Lung (tissue), 12 donors: ENCODE measurements around the gene SEPTIN6. TPM values are rescaled to one million over a fixed set of nuclear protein-coding genes. Genes with fewer than 3 reads are reported as not detected.

Experiments used
- ATAC-seq: fragments of 200-7000 bp; cut with Tn5 transposase; one replicate; pipeline ENCODE4 v1.9.1; 2020; ENCODE audit warnings: moderate number of reproducible peaks; ENCODE audit not compliant: insufficient read depth, low FRiP score
- DNase-seq, 3 donors: peaks; one replicate each; pipeline ENCODE4 v3.0.0-alpha.2; 2013 to 2017
- H3K27ac ChIP-seq, 2 donors: one replicate each; pipeline ENCODE4 v1.5.1; 2013; ENCODE audit warnings: mild to moderate bottlenecking in 2 of 2, moderate library complexity in 2 of 2, control low read depth in 1 of 2, inconsistent platforms in 1 of 2, low read depth in 1 of 2, low read length in 1 of 2
- H3K27me3 ChIP-seq, 3 donors: one replicate each; pipeline ENCODE4 v1.5.1; 2013; ENCODE audit warnings: low read length in 2 of 3; ENCODE audit not compliant: control insufficient read depth in 3 of 3, insufficient read depth in 3 of 3
- H3K36me3 ChIP-seq, 4 donors: one replicate each; pipeline ENCODE4 v1.5.1; 2013; ENCODE audit warnings: low read length in 4 of 4, mild to moderate bottlenecking in 1 of 4, moderate library complexity in 1 of 4; ENCODE audit not compliant: control insufficient read depth in 4 of 4, insufficient read depth in 4 of 4
- H3K4me1 ChIP-seq, 5 donors: one replicate each; pipeline ENCODE4 v1.5.1; 2013; ENCODE audit warnings: low read length in 5 of 5, mild to moderate bottlenecking in 2 of 5, moderate library complexity in 1 of 5; ENCODE audit not compliant: control insufficient read depth in 5 of 5, insufficient read depth in 5 of 5
- H3K4me3 ChIP-seq: one replicate; pipeline ENCODE4 v1.5.1; 2013; ENCODE audit warnings: mild to moderate bottlenecking, control low read depth, moderate library complexity
- H3K9ac ChIP-seq, 2 donors: one replicate each; pipeline ENCODE4 v1.5.1; 2013; ENCODE audit warnings: low read length in 2 of 2, control low read depth in 1 of 2; ENCODE audit not compliant: insufficient read depth in 1 of 2
- H3K9me3 ChIP-seq, 4 donors: one replicate each; pipeline ENCODE4 v1.5.1; 2013; ENCODE audit warnings: low read length in 3 of 4, mild to moderate bottlenecking in 1 of 4, moderate library complexity in 1 of 4; ENCODE audit not compliant: control insufficient read depth in 4 of 4, insufficient read depth in 3 of 4
- WGBS, 2 donors: extraction: QIAGEN DNeasy Blood & Tissue Kit; methylation state at CpG; one replicate each; pipeline ENCODE4 v1.1.7; 2013; 5-methylcytosine and 5-hydroxymethylcytosine counted together
- polyA plus RNA-seq, 2 donors: library from polyadenylated mRNA; stranded (reverse); fragments of 200-250 nt; gene quantifications; one replicate each; pipeline ENCODE4 v1.2.1, GENCODE V29; 2013
- total RNA-seq, 2 donors: library from RNA; depleted of rRNA in 1 of 2; stranded (reverse); fragments of >200 nt in 1 of 2; gene quantifications; one replicate each; pipeline ENCODE4 v1.2.1, GENCODE V29; 2014 to 2021
- TF ChIP-seq, protein P1 (sequence below): IDR thresholded peaks from 2 replicates; pipeline ENCODE4 v1.5.1; 2012; ENCODE audit warnings: mild to moderate bottlenecking; ENCODE audit errors: control extremely low read depth, extremely low read depth
- donor health status: control.
- donor health status: control.
- donor health status: Bipolar disorder and iron deficiency.
- donor health status: healthy.
- donor health status: DM: yes; HTN: yes; CAD: no.

Gene SEPTIN6
- total and polyA plus RNA-seq, 4 donors, result 6.2 to 25.8 (median 17.6) TPM

DNA sequence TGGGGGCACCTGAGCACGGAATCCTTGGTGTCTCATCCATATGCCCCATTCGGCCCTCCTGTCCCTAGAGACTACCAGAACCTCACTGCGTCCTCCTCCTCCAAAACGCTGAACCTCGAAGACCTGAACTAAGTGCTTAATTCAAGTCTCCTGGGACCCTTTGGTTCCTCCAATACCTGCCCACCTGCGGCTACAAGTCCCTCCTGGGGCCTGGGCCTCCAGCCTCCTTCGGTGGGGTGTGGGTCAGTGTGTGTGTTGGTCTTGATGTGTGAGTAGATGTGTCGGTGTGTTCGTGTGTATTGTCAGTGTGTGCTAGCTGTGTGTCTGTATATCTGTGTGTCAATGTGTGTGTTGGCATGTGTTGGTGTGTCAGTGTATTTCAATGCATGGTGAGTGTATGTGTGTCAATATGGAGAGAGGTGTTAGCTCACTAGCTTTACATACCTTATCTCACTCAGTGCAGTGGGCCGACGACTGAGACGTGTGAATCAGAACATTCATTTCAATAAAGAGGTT lies 2.6 kb upstream of the SEPTIN6 start:
- H3K36me3 ChIP-seq, result no peaks in the 10 kb centered on the region
- H3K27ac ChIP-seq, result no peak overlapping the region
- ATAC-seq, result no peak
- no peak for DNase-seq
- peaks cover 0 to 17% (median 0%) of the 10 kb centered on the region in 5 donors for H3K4me1 ChIP-seq
- 79 to 91% methylated on average over 12 of the region's 12 CpGs for WGBS, 2 donors
- H3K9me3 ChIP-seq, result peaks cover 0 to 3% (median 0%) of the 10 kb centered on the region in 4 donors
- TF ChIP-seq, protein P1, sequence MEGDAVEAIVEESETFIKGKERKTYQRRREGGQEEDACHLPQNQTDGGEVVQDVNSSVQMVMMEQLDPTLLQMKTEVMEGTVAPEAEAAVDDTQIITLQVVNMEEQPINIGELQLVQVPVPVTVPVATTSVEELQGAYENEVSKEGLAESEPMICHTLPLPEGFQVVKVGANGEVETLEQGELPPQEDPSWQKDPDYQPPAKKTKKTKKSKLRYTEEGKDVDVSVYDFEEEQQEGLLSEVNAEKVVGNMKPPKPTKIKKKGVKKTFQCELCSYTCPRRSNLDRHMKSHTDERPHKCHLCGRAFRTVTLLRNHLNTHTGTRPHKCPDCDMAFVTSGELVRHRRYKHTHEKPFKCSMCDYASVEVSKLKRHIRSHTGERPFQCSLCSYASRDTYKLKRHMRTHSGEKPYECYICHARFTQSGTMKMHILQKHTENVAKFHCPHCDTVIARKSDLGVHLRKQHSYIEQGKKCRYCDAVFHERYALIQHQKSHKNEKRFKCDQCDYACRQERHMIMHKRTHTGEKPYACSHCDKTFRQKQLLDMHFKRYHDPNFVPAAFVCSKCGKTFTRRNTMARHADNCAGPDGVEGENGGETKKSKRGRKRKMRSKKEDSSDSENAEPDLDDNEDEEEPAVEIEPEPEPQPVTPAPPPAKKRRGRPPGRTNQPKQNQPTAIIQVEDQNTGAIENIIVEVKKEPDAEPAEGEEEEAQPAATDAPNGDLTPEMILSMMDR, result no peak
- H3K4me3 ChIP-seq, result no peak overlapping the region
- H3K27me3 ChIP-seq, result no peaks in the 10 kb centered on the region
- no peak overlapping the region for H3K9ac ChIP-seq

DNA sequence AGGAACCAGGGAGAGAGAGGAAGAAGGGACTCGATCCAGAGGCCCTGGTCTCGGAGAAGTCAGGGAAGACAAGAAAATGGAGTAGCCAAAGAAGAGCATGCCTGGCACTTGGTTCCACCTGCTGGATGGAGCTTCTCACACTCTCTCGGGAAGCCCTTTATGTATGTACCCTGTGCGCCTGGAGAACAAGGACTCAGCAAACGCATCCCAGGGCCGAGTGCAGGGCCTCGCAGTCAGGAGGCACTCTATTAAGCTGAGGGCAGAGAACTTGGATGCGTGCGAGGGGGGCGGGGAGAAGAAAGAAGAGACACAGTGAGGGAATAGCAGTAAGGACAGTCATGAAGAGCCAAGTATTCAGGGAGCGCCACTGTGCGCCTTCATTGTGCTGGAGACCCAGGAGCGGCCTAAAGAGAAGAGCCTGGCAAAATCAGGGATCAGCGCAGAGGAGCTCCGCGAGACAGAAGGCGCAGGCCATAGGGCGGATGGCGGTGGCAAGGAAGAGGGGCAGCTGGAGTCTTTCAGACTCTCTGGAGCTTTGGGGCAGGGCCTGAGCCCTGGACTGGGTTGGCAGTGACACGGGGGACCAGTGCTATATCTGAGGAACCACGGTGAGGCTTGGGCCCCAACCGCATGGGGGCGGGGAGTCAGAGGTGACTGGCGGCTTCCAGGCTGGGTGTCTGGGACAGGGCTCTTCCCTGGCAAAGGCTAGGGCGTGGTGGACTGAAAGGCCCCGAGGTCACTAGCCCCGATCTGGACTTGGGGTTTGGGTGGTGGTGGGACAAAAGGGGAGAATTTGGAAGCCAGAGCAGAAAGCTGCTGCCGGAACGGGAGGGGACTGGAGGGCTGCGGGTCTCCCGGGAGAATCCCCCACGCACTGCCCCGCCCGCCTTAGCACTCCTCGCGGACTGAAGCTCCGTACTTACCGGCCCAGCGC lies 1.9 kb upstream of the SEPTIN6 start:
- Histone ChIP-seq H3K27me3 (no peaks in the 10 kb centered on the region), H3K36me3 (no peaks in the 10 kb centered on the region), H3K9ac (no peak overlapping the region), H3K4me1 (peaks cover 0 to 17% (median 0%) of the 10 kb centered on the region in 5 donors), H3K9me3 (peaks cover 0 to 3% (median 0%) of the 10 kb centered on the region in 4 donors), H3K4me3 (no peak overlapping the region), H3K27ac (no peak overlapping the region)
- TF ChIP-seq, protein P1, result no peak
- ATAC-seq (no peak), DNase-seq (peak in 1 of 3 donors; percentile 18)
- 73 to 77% methylated on average over 32 to 39 of the region's 39 CpGs for WGBS, 2 donors

DNA sequence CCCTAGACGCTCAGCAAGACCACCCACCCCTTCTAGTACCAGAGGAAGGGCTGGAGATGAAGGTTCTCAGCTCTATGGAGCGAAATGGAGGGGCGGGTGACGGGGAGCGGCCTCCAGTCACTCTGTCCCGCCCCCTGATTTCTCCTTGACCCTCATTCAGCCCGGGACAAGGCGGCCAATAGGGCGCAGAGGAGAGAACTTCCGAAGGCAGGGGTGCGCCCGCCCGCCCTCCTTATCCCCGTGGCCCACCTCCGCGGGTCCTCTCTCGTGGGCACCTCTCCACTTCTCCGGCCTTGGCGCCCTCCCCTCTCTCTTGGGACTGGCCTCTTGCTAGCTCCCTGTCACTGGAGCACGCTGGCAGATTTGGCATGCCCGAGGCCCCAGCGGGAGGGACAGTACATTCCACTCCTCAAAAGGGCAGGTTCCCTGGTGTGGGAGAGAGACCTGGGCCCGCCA lies 1.1 kb upstream of the SEPTIN6 start:
- H3K9ac ChIP-seq, result no peak overlapping the region
- 15 to 51% methylated on average over 4 to 23 of the region's 23 CpGs for WGBS, 2 donors
- peaks cover 0 to 3% (median 0%) of the 10 kb centered on the region in 4 donors for H3K9me3 ChIP-seq
- peaks cover 0 to 17% (median 0%) of the 10 kb centered on the region in 5 donors for H3K4me1 ChIP-seq
- no peak overlapping the region for H3K4me3 ChIP-seq
- TF ChIP-seq, protein P1, result no peak
- no peaks in the 10 kb centered on the region for H3K27me3 ChIP-seq
- H3K27ac ChIP-seq, result no peak overlapping the region
- ATAC-seq (no peak), DNase-seq (peak in 1 of 3 donors; percentile 17)
- no peaks in the 10 kb centered on the region for H3K36me3 ChIP-seq
